HepG2 (cell line): ENCODE data around the gene SLC9A4. TPM values are rescaled to one million over a fixed set of nuclear protein-coding genes. Genes with fewer than 3 reads are reported as not detected.

Source experiments
- ATAC-seq: fragments of 200-7000 bp; cut with Tn5 transposase; 3 replicates; pipeline ENCODE4 v1.9.1; 2020; ENCODE audit warnings: mild to moderate bottlenecking, moderate library complexity
- BruUV-seq: library from RNA; stranded (reverse); fragments of 400-500 nt; replicated peaks from 2 replicates; lab custom pipeline; 2021; lab: Mats Ljungman, UMichigan
- CTCF ChIA-PET: fragments of 300-600 bp; formaldehyde crosslinking; extraction: SDS; loops from one replicate; lab custom pipeline; 2021; ENCODE audit warnings: low total read pairs, inconsistent platforms, low intra/inter-chr PET ratio; lab: Yijun Ruan, JAX
- POLR2A ChIA-PET: fragments of 350-600 bp; sonication (Branson Sonifier 250); formaldehyde crosslinking; loops from one replicate; lab custom pipeline; 2020; ENCODE audit warnings: antibody characterized with exemption, inconsistent platforms; lab: Yijun Ruan, JAX
- DNase-seq: peaks from one replicate; pipeline ENCODE4 v3.0.0-alpha.2; 2015; ENCODE audit warnings: low spot score
- FAIRE-seq: peaks from 3 replicates; lab custom pipeline; 2011; peaks lifted over from hg19 to GRCh38; lab: Jason Lieb, UNC
- H2AFZ ChIP-seq: one replicate; pipeline ENCODE4 v1.6.1; 2011; ENCODE audit warnings: low read length, inconsistent platforms
- H3K27ac ChIP-seq: fragments of 300-600 bp; 3 replicates; pipeline ENCODE4 v1.8.0; 2011; ENCODE audit warnings: mixed run types, mild to moderate bottlenecking, mixed read lengths, low read length, inconsistent platforms; ENCODE audit not compliant: insufficient read depth; ENCODE audit errors: extremely low read length
- H3K27me3 ChIP-seq, 2 experiments: fragments of 200-600 bp in 1 of 2; 2 replicates in 1 of 2; 3 replicates in 1 of 2; pipeline versions ENCODE4 v1.6.0 to v1.8.0; 2011; ENCODE audit warnings: low read length in 2 of 2, mild to moderate bottlenecking in 2 of 2, moderate library complexity in 2 of 2, inconsistent platforms in 1 of 2; ENCODE audit not compliant: insufficient read depth in 2 of 2, control insufficient read depth in 1 of 2
- H3K36me3 ChIP-seq, 2 experiments: fragments of 200-600 bp in 1 of 2; replicated peaks in 1 of 2; 2 replicates in 1 of 2; 3 replicates in 1 of 2; pipeline versions ENCODE4 v1.5.1 to v1.8.0; 2011; ENCODE audit warnings: low read length in 2 of 2, inconsistent platforms in 1 of 2; ENCODE audit not compliant: insufficient read depth in 2 of 2, control insufficient read depth in 1 of 2
- H3K4me1 ChIP-seq: 2 replicates; pipeline ENCODE4 v1.5.1; 2012; ENCODE audit warnings: low read length, inconsistent platforms; ENCODE audit not compliant: insufficient read depth
- H3K4me2 ChIP-seq: 2 replicates; pipeline ENCODE4 v1.6.0; 2011; ENCODE audit warnings: low read depth, low read length, inconsistent platforms
- H3K4me3 ChIP-seq, 3 experiments: fragments of 200-600 bp in 1 of 3; sonication (generic), shearing (Covaris generic) in 1 of 3; replicated peaks in 1 of 3; 2 replicates each; pipeline ENCODE4 v1.5.1; 2011 to 2016; ENCODE audit warnings: low read length in 3 of 3, inconsistent platforms in 2 of 3, low read depth in 2 of 3, mild to moderate bottlenecking in 2 of 3, control low read depth in 1 of 3, mixed read lengths in 1 of 3; ENCODE audit not compliant: insufficient read depth in 1 of 3
- H3K79me2 ChIP-seq: one replicate; pipeline ENCODE4 v1.6.1; 2011; ENCODE audit warnings: low read length, inconsistent platforms; ENCODE audit not compliant: insufficient read depth
- H3K9ac ChIP-seq: 2 replicates; pipeline ENCODE4 v1.6.0; 2011; ENCODE audit warnings: mild to moderate bottlenecking, low read depth, low read length, inconsistent platforms; ENCODE audit not compliant: insufficient read depth
- H3K9me3 ChIP-seq: 2 replicates; pipeline ENCODE4 v1.5.1; 2012; ENCODE audit warnings: mild to moderate bottlenecking, low read length
- H4K20me1 ChIP-seq: 2 replicates; pipeline ENCODE4 v1.6.0; 2011; ENCODE audit warnings: inconsistent platforms, mild to moderate bottlenecking, low read length, moderate library complexity; ENCODE audit not compliant: insufficient read depth
- ELF4 ChIP-seq: sonication (generic); formaldehyde crosslinking; IDR thresholded peaks from 2 replicates; pipeline ENCODE4 v1.5.0; 2020; ENCODE audit warnings: missing genetic modification reagents, mild to moderate bottlenecking, moderate library complexity, borderline replicate concordance
- ETV6 ChIP-seq: sonication (generic); formaldehyde crosslinking; conservative IDR thresholded peaks from 2 replicates; pipeline ENCODE4 v1.4.0; 2020; ENCODE audit warnings: missing genetic modification reagents
- GATAD2A ChIP-seq: IDR thresholded peaks from 2 replicates; pipeline ENCODE4 v1.6.1; 2016
- GTF2F1 ChIP-seq: fragments of 150-350 bp; IDR thresholded peaks from 2 replicates; pipeline ENCODE4 v1.6.1; 2014; ENCODE audit warnings: low read length
- MTERF4 ChIP-seq: sonication (generic); formaldehyde crosslinking; IDR thresholded peaks from 2 replicates; pipeline ENCODE4 v1.8.0; 2023; ENCODE audit warnings: mild to moderate bottlenecking, missing genetic modification reagents
- RBAK ChIP-seq: sonication (generic); formaldehyde crosslinking; IDR thresholded peaks from 2 replicates; pipeline ENCODE4 v1.5.1; 2020; ENCODE audit warnings: mild to moderate bottlenecking, missing genetic modification reagents
- SNAI1 ChIP-seq: sonication (generic); formaldehyde crosslinking; IDR thresholded peaks from 2 replicates; pipeline ENCODE4 v1.5.0; 2020; ENCODE audit warnings: mild to moderate bottlenecking, missing genetic modification reagents, borderline replicate concordance
- STAT5B ChIP-seq: sonication (generic); formaldehyde crosslinking; IDR thresholded peaks from 2 replicates; pipeline ENCODE4 v1.4.0; 2020; ENCODE audit warnings: missing genetic modification reagents
- TBL1XR1 ChIP-seq: fragments of 150-350 bp; IDR thresholded peaks from 2 replicates; pipeline ENCODE4 v1.6.1; 2014; ENCODE audit warnings: borderline replicate concordance, low read length; ENCODE audit not compliant: partially characterized antibody
- TEAD3 ChIP-seq: optimal IDR thresholded peaks from 2 replicates; pipeline ENCODE3; 2016; ENCODE audit warnings: borderline replicate concordance
- XRCC5 ChIP-seq: fragments of 200-400 bp; formaldehyde crosslinking; optimal IDR thresholded peaks from 2 replicates; pipeline ENCODE3; 2017; ENCODE audit warnings: mild to moderate bottlenecking, low read length
- ZNF12 ChIP-seq: sonication (generic); formaldehyde crosslinking; IDR thresholded peaks from 2 replicates; pipeline ENCODE4 v1.5.0; 2020; ENCODE audit warnings: missing genetic modification reagents
- ZNF275 ChIP-seq: sonication (generic); formaldehyde crosslinking; IDR thresholded peaks from 2 replicates; pipeline ENCODE4 v1.8.0; 2022; ENCODE audit warnings: missing genetic modification reagents, mild to moderate bottlenecking, inconsistent platforms, borderline replicate concordance
- ZNF362 ChIP-seq: sonication (generic); formaldehyde crosslinking; IDR thresholded peaks from 2 replicates; pipeline ENCODE4 v1.4.0; 2020; ENCODE audit warnings: missing genetic modification reagents, mild to moderate bottlenecking, borderline replicate concordance
- ZNF441 ChIP-seq: sonication (generic); formaldehyde crosslinking; IDR thresholded peaks from 2 replicates; pipeline ENCODE4 v1.7.0; 2021; ENCODE audit warnings: missing genetic modification reagents, borderline replicate concordance
- ZNF530 ChIP-seq: sonication (generic); formaldehyde crosslinking; IDR thresholded peaks from 2 replicates; pipeline ENCODE4 v1.5.0; 2020; ENCODE audit warnings: low read depth, mild to moderate bottlenecking, missing genetic modification reagents
- whole genome bisulfite sequencing: methylation state at CpG from one replicate; pipeline ENCODE4 v1.1.6; 2017; ENCODE audit warnings: low lambda C conversion rate; 5-methylcytosine and 5-hydroxymethylcytosine counted together
- in situ Hi-C: cut with HindIII; loops from 2 replicates; pipeline ENCODE4 v1.10.0; 2017; ENCODE audit warnings: low pct_unique_long_range_greater_than_20kb; ENCODE audit not compliant: extremely low pct_ligation_motif_present
- intact Hi-C: fragments of 100-400 bp; cut with micrococcal nuclease; formaldehyde crosslinking; loops from one replicate; pipeline ENCODE4 v1.10.0; 2022; ENCODE audit not compliant: unreplicated experiment
- polyA plus RNA-seq, 8 experiments: library from polyadenylated mRNA; depleted of rRNA in 3 of 8; stranded (reverse) in 7 of 8; unstranded in 1 of 8; fragments of >200 nt; fragmentation: Illumina TruSeq in 4 of 8; extraction: Trizol in 4 of 8; gene quantifications; 2 replicates each; pipeline versions ENCODE4 v1.2.1 to v1.2.3, GENCODE V29; 2011 to 2016; ENCODE audit warnings: low read depth in 4 of 8, missing spikeins in 1 of 8, mixed read lengths in 1 of 8; ENCODE audit not compliant: insufficient read depth in 1 of 8
- total RNA-seq, 5 experiments: library from RNA; depleted of rRNA; stranded (reverse); fragments of >200 nt; fragmentation: Illumina TruSeq; extraction: Trizol; gene quantifications; 2 replicates each; pipeline ENCODE4 v1.2.3, GENCODE V29; 2016; ENCODE audit warnings: low read depth in 1 of 5

SLC9A4 gene
- total and polyA plus RNA-seq, 2 of the 13 experiments (the other 11 are each of a cell fraction or from before 2014, with no cell fraction given): not detected

- ChIA-PET CTCF (no interaction called here), POLR2A (no interaction called here)
- intact Hi-C loops (no loop called here), in situ Hi-C loops (no loop called here)
- BruUV-seq: no TSS peak
- Histone ChIP-seq H2AFZ (no peak overlapping the region), H3K27me3 (peaks cover 0 to 13% of the 10 kb centered on the region in 2 experiments; a peak in 3 of 5 replicates), H3K36me3 (no peaks in the 10 kb centered on the region), H3K4me2 (no peak overlapping the region), H3K9me3 (no peaks in the 10 kb centered on the region), H4K20me1 (no peaks in the 10 kb centered on the region), H3K27ac (no peak overlapping the region), H3K79me2 (no peaks in the 10 kb centered on the region), H3K4me1 (no peaks in the 10 kb centered on the region), H3K9ac (no peak overlapping the region), H3K4me3 (no peak overlapping the region)
- 3% methylated on average over 5 of the region's 5 CpGs for WGBS
- TF ChIP-seq ZNF275 (CRISPR knock-in tag) (no peak), GATAD2A (CRISPR knock-in tag) (no peak), XRCC5 (no peak), GTF2F1 (no peak), MTERF4 (no peak), ELF4 (CRISPR knock-in tag) (no peak), ZNF362 (CRISPR knock-in tag) (no peak), ZNF12 (no peak), SNAI1 (no peak), STAT5B (CRISPR knock-in tag) (no peak), TEAD3 (no peak), ZNF530 (no peak), TBL1XR1 (no peak), ETV6 (CRISPR knock-in tag) (no peak), ZNF441 (CRISPR knock-in tag) (no peak), RBAK (CRISPR knock-in tag) (no peak)
- ATAC-seq: no peak
- no peak for DNase-seq
- FAIRE-seq: no peak
These were observed 47.4 kb upstream of the SLC9A4 start for GRCh38 chr2:102425441-102426132.
